Stimulated activated CD8-positive, alpha-beta memory T cell treated with anti-CD3 and anti-CD28 coated beads, Interleukin-4, amount 100 ng/mL, for 4 hours (primary cell): Measurements from ENCODE around the gene TSTD2.
A peak's percentile ranks its signal among the peaks of the same experiment; 100 is the strongest.

Source experiments
- DNase-seq, 2 donors: peaks; one replicate each; pipeline ENCODE4 v3.0.0-alpha.2; 2020; ENCODE audit warnings: low read depth in 2 of 2, low spot score in 1 of 2

Gene TSTD2

GRCh38 chr9:97632985-97633858, at the start of gene TSTD2, which contains the start of gene NCBP1:
TSTD2 (minus strand) TSS chr9:97633368; CDS start chr9:97627562, 5,806 bp downstream.
NCBP1 (plus strand) TSS chr9:97633821; CDS start chr9:97633882, 61 bp downstream.
- peak; percentile 85 to 88 for DNase-seq

GRCh38 chr9:97682242-97682641, 49.1 kb upstream of the TSTD2 start:
- DNase-seq = no peak

GRCh38 chr9:97675655-97676054, 42.5 kb upstream of the TSTD2 start:
- no peak for DNase-seq

GRCh38 chr9:97673922-97674321, 40.8 kb upstream of the TSTD2 start:
- DNase-seq = no peak

GRCh38 chr9:97672403-97672802, 39.2 kb upstream of the TSTD2 start:
- no peak for DNase-seq

GRCh38 chr9:97670586-97670985, 37.4 kb upstream of the TSTD2 start:
- no peak for DNase-seq

GRCh38 chr9:97668485-97668884, 35.3 kb upstream of the TSTD2 start:
- no peak for DNase-seq

- no peak for DNase-seq
Measured at GRCh38 chr9:97666907-97667686, 33.9 kb upstream of the TSTD2 start.

GRCh38 chr9:97665742-97666141, 32.6 kb upstream of the TSTD2 start:
- DNase-seq = no peak

GRCh38 chr9:97660847-97661246, 27.7 kb upstream of the TSTD2 start:
- no peak for DNase-seq

- no peak for DNase-seq
Measured at GRCh38 chr9:97660340-97660739, 27.2 kb upstream of the TSTD2 start.

- no peak for DNase-seq
Measured at GRCh38 chr9:97659771-97660170, 26.6 kb upstream of the TSTD2 start.

GRCh38 chr9:97658707-97659106, 25.5 kb upstream of the TSTD2 start:
- DNase-seq = no peak

GRCh38 chr9:97651646-97652045, 18.5 kb upstream of the TSTD2 start:
- no peak for DNase-seq

- no peak for DNase-seq
Measured at GRCh38 chr9:97647996-97648395, 14.8 kb upstream of the TSTD2 start.

GRCh38 chr9:97645720-97646119, 12.6 kb upstream of the TSTD2 start:
- no peak for DNase-seq

GRCh38 chr9:97640325-97640724, 7.2 kb upstream of the TSTD2 start:
- no peak for DNase-seq

- no peak for DNase-seq
Measured at GRCh38 chr9:97638666-97639065, 5.5 kb upstream of the TSTD2 start.

GRCh38 chr9:97636903-97637302, 3.7 kb upstream of the TSTD2 start:
- no peak for DNase-seq

GRCh38 chr9:97635026-97635425, 1.9 kb upstream of the TSTD2 start:
- DNase-seq = no peak

GRCh38 chr9:97633859-97634490, 807 bp upstream of the TSTD2 start:
- no peak for DNase-seq
